GM12872 (cell line): Measurements from ENCODE around the gene ZNF582.

Source experiments
- CTCF ChIP-seq: IDR thresholded peaks from 3 replicates; pipeline ENCODE4 v1.5.1; 2011; ENCODE audit warnings: low read depth, mild to moderate bottlenecking, low read length, moderate library complexity; ENCODE audit not compliant: insufficient read depth

Gene ZNF582

GRCh38 chr19:56393119-56394012 lies at the start of gene ZNF582:
TSS of gene ZNF582 (minus strand) at chr19:56393534. CDS start at chr19:56391752, 1,782 bp downstream.
- TF ChIP-seq CTCF: peak; percentile 49

GRCh38 chr19:56441206-56441792 lies 48.0 kb upstream of the ZNF582 start:
- TF ChIP-seq CTCF: no peak

GRCh38 chr19:56423985-56424353 lies 30.6 kb upstream of the ZNF582 start:
- no peak for TF ChIP-seq CTCF

GRCh38 chr19:56423276-56423984 lies 30.1 kb upstream of the ZNF582 start:
- TF ChIP-seq CTCF: no peak

- TF ChIP-seq CTCF: no peak
These were observed 11.7 kb upstream of the ZNF582 start for GRCh38 chr19:56405062-56405461.

- TF ChIP-seq CTCF: no peak
These were observed 11.3 kb upstream of the ZNF582 start for GRCh38 chr19:56404705-56405056.
